ENCODE measurements around the gene RUSC1.

The RUSC1 gene

GRCh38 chr1:155295183-155295941, 25.3 kb upstream of the RUSC1 start:
- DNase-seq, result no peak

GRCh38 chr1:155295942-155296267, 24.8 kb upstream of the RUSC1 start:
- DNase-seq, result no peak

GRCh38 chr1:155296661-155297060, 24.0 kb upstream of the RUSC1 start:
- DNase-seq, result no peak

GRCh38 chr1:155297384-155297783, 23.3 kb upstream of the RUSC1 start:
- no peak for DNase-seq

GRCh38 chr1:155300024-155300423, 20.7 kb upstream of the RUSC1 start:
- DNase-seq, result no peak

- no peak for DNase-seq
Measured at GRCh38 chr1:155300553-155301329, 20.0 kb upstream of the RUSC1 start.

GRCh38 chr1:155301342-155301841, 19.3 kb upstream of the RUSC1 start, which contains the start of gene PKLR:
Gene PKLR, minus strand, starts transcription at chr1:155301438. Its CDS starts 43 bp downstream, at chr1:155301395.
- no peak for DNase-seq

GRCh38 chr1:155304558-155305063, 16.1 kb upstream of the RUSC1 start:
- no peak for DNase-seq

- DNase-seq, result no peak
Measured at GRCh38 chr1:155305881-155306391, 14.8 kb upstream of the RUSC1 start.

GRCh38 chr1:155307247-155307740, 13.4 kb upstream of the RUSC1 start:
- peak; percentile 53 for DNase-seq

- DNase-seq, result peak; percentile 99
Measured at GRCh38 chr1:155308493-155309422, 11.9 kb upstream of the RUSC1 start, which contains the start of gene FDPS. Gene FDPS, plus strand, starts transcription at chr1:155308866. Its CDS starts 924 bp downstream, at chr1:155309790.

GRCh38 chr1:155309423-155310021, 11.2 kb upstream of the RUSC1 start:
- DNase-seq, result no peak

- no peak for DNase-seq
Measured at GRCh38 chr1:155313261-155313660, 7.4 kb upstream of the RUSC1 start.

- no peak for DNase-seq
Measured at GRCh38 chr1:155316922-155317321, 3.8 kb upstream of the RUSC1 start.

- no peak for DNase-seq
Measured at GRCh38 chr1:155318082-155318481, 2.6 kb upstream of the RUSC1 start.

GRCh38 chr1:155319536-155319935, 1.2 kb upstream of the RUSC1 start:
- no peak for DNase-seq

GRCh38 chr1:155320252-155320651, 442 bp upstream of the RUSC1 start:
- no peak for DNase-seq

GRCh38 chr1:155321639-155322503, 1.2 kb downstream of the RUSC1 start:
- peak; percentile 49 for DNase-seq

- DNase-seq, result peak; percentile 73
Measured at GRCh38 chr1:155322571-155322952, 1.9 kb downstream of the RUSC1 start.

GRCh38 chr1:155322953-155323728, 2.4 kb downstream of the RUSC1 start:
- DNase-seq, result peak; percentile 97
